Right kidney (tissue), 9 donors: ENCODE data around the gene TXNL1.
"Not testable (repeated sequence)": the region's sequence is repeated elsewhere in the genome, so short reads cannot be mapped to it uniquely, and the experiment has no call there.

ENCODE experiments used
- DNase-seq: peaks from one replicate; pipeline ENCODE4 v3.0.0-alpha.2; 2016
- long read RNA-seq, 8 donors: transcript quantifications; one replicate each; lab custom pipeline, GENCODE V29; 2026

TXNL1 gene
- long read RNA-seq, donor 1, full-length matches to known transcripts, result 47 of 82 reads
- long read RNA-seq, donor 1, partial matches to known transcripts, result 35 of 82 reads
- long read RNA-seq, donor 1, other reads (novel, unspliced or antisense), result 0 of 82 reads
- long read RNA-seq, donor 2, full-length matches to known transcripts, result 33 of 57 reads
- long read RNA-seq, donor 2, partial matches to known transcripts, result 24 of 57 reads
- long read RNA-seq, donor 2, other reads (novel, unspliced or antisense), result 0 of 57 reads
- long read RNA-seq, donor 3, full-length matches to known transcripts, result 16 of 30 reads
- long read RNA-seq, donor 3, partial matches to known transcripts, result 14 of 30 reads
- long read RNA-seq, donor 3, other reads (novel, unspliced or antisense), result 0 of 30 reads
- long read RNA-seq, donor 4, full-length matches to known transcripts, result 46 of 66 reads
- long read RNA-seq, donor 4, partial matches to known transcripts, result 20 of 66 reads
- long read RNA-seq, donor 4, other reads (novel, unspliced or antisense), result 0 of 66 reads
- long read RNA-seq, donor 5, full-length matches to known transcripts, result 46 of 58 reads
- long read RNA-seq, donor 5, partial matches to known transcripts, result 12 of 58 reads
- long read RNA-seq, donor 5, other reads (novel, unspliced or antisense), result 0 of 58 reads
- long read RNA-seq, donor 6, full-length matches to known transcripts, result 46 of 77 reads
- long read RNA-seq, donor 6, partial matches to known transcripts, result 31 of 77 reads
- long read RNA-seq, donor 6, other reads (novel, unspliced or antisense), result 0 of 77 reads
- long read RNA-seq, donor 7, result 0 reads
- long read RNA-seq, donor 8, full-length matches to known transcripts, result 44 of 65 reads
- long read RNA-seq, donor 8, partial matches to known transcripts, result 21 of 65 reads
- long read RNA-seq, donor 8, other reads (novel, unspliced or antisense), result 0 of 65 reads

DNA sequence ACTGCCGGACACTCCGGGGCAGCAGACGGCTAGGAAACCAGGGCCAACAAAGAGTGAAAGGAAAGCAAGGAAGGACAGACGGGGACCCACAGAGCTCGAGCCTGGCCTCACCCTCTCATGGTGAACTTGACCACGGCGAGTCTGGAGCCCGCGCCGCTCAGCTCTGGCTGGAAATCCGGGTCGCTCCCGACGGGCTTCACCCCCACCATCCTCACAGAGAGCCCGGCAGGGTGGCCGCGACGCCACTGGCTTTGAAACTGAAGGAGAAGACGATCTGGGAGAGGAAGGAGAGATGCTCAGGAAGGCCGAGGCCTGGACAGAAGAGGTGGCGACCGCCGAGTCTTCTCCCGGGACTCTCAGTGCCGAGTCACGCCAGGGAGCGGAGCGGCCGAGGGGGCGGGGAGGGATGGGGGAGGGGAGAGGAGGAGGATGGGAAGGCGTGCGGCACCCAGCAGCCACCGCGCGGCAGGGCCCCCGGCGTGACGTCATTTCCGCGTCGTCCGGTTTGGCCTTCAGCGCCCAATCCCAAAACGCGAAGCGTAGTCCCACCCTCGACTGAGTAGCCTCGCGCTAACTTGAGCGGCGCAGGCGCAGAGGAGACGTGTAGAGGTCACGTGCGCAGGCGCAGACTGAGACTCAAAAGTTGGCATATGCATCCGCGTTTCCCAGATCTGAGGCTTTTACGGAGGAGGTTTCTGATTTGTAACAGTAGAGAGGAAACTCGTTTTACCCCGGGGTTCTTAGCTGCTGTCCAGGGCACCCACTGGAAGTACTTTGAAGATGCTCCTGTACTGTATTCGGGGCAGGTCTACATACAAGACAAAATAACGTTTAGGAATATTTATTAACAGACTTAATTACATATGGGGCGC is at the start of gene TXNL1:
Gene TXNL1 (minus strand): TSS at position 361 of the 872 bp plus-strand sequence. CDS start 152 bp downstream, at position 209.
- peak; percentile 92 for DNase-seq

DNA sequence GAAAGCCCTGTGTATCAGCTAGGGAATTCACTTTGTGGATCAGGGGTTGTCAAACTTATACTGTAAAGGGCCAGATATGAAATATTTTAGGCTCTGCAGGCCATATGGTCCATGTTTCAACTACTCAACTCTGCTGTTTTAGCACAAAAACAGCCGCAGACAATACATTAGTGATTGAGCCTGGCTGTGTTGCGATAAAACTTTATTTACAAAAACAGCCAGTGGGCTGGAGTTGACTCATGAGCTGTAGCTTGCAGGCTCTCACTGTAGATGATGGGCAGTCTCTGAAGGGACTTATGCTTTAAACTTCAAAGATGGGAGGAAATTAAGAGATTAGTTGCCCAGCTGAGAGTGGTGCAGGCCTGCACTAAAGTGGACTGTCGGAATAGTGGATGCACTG is 45.9 kb upstream of the TXNL1 start:
- DNase-seq, result no peak

DNA sequence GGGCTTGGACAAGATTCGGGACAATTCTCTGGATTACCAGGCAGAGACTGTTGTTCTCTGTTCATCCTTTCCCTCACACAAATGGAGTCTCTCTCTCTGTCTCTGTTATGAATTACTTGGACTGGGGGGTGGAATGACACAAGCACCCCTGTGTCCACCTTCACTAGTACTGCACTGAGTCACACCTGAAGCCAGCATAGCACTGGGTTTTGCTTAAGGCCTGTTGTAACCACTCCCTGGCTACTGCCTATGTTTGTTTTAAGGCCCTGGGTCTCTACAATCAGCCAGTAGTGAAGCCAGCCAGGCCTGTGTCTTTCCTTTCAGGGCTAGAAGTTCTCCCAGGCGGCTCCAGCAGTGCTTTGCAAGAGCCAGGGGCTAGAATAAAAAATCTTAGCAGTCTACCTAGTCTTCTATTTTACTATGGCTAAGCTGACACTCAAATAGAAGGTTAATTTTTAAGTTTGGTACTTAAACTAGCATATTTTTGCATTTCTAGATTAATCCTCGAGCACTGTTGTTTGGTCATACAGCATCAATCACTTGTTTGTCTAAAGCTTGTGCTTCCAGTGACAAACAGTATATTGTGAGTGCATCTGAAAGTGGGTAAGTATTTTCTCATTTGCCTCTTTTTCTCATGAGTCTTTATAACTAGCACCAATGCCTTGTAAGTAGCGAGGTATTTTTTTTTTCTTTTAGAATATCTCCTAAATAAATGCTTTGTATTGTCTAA is 40.6 kb upstream of the TXNL1 start:
- DNase-seq, result no peak

DNA sequence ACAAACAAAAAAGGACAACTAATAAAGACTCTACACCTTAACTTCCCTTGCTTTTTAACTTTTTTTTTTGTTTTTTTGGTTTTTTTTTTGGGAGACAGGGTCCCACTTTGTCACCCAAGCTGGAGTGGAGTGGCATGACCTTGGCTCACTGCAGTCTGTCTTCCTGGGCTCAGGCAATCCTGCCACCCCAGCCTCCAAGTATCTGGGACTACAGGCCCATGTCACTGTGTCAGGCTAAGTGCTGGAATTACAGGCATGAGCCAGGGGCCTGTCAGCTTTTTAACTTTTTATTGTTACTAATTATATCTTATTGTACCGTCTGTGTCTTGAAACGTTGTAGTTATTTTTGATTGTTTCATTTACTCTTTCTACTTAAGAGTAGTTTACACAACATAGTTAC is 38.2 kb upstream of the TXNL1 start:
- DNase-seq, result no peak

DNA sequence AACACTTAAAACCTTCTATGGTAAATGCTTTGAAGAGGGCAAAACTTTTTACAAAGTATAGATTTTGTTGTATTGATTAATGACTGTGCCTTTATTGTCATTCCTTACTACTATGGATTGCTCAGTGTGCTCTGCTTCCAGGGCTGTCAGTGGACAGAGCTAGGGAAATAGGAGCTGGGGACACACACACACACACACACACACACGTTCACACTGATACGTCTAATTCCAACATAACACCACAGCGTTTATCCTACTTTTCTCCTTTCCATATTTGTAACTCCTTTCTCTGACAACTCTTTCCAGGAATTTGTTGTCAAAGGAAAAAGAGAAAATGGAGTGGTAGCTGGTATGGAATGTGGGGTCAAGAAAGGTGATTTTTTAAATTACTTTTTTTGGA is 34.6 kb upstream of the TXNL1 start:
- DNase-seq, result no peak

DNA sequence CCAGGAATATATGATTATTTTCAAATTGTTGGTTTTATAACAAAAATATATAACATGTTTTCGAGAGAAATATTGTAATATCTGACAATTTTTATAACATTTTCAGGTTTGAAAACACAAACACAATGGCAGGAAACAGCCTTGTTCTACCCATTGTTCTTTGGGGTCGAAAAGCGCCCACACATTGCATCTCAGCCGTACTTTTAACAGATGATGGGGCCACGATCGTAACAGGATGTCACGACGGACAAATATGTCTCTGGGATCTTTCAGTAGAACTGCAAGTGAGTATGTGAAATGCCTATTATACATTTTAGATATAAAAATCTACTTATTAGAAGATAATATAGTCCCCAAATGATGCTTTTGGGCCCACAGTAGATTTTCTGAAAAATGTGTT is 34.0 kb upstream of the TXNL1 start:
- DNase-seq, result no peak

DNA sequence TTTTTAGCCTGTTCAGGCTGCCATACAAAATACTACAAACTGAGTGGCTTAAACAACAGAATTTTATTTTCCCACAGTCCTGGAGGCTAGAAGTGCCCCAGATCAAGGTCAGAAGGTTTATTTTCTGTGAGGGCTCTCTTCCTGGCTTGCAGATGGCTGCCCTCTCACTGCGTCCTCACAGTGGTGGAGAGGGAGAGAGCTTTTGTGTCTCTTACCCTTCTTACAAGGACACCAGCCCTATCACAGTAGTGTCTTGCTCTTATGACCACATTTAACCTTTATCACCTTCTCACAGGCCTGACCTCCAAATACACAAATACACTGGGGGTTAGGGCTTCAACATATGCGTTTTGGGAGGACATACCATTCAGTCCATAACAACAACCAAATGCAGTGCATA is 24.5 kb upstream of the TXNL1 start:
- DNase-seq, result no peak

DNA sequence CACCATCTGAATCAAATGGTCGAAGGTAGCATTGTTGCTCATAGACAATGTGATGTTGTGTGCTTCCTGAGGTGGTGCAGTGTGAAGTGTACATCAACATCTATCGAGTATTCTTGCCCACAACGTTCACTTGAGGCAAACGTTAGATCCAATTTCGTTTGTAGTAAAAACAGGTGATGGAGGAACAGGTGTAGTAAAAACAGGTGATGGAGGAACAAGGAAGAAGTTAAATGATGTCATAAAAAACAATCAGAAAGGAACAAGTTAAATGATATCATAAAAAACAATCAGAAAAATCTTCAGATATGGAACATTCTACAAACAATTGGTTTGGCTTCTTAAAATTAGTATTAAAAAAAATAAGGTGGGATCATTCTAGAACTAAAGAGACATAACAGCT is 24.1 kb upstream of the TXNL1 start:
- DNase-seq, result no peak

DNA sequence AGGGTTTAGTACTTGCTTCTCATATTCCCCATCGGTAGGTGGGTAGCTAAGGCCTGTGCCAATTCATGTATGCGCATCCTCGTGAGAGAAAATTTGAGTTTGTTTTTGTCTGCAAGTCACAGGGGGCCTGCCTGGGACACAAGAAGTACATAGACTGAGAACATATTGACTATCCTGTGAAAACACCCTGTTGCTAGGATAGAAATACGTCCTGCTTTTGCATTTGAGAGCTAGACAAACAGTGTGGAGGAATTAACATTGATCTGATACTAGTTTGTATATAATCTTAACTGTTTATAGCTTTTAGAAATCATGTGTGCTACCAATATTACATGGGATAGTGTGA is 23.6 kb upstream of the TXNL1 start:
- DNase-seq, result no peak

DNA sequence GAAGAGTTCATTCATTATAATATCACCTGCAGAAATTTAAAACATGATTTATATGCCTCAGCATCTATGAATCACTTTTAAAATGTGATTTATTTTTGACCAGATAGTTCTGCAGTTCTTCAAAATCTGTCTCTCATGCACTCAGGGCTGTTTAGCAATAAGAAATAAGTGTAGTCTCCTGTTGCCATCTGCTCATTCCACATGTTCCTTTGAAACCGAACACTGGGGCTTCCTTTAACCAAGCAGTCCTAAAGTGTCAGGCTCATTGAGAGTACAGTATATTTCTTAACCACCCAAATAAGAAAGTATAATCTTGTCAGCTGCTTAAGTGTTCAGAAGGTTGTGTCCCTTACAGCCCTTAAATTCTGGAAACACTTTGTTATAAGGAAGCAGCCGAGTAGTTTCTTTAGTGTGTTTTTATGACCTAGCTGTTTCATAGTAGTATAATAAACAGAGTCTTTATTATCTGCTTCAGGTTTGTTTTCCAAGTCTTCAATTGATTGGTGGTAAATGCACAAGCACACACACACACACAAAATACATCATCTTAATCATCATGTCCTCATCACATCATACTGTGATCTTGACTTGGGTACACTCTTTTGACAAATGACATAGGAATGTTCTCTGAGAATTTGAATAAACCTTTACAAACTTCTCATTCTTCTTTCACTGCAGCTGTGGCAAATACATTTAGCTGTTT is 23.1 kb upstream of the TXNL1 start:
- DNase-seq, result no peak

DNA sequence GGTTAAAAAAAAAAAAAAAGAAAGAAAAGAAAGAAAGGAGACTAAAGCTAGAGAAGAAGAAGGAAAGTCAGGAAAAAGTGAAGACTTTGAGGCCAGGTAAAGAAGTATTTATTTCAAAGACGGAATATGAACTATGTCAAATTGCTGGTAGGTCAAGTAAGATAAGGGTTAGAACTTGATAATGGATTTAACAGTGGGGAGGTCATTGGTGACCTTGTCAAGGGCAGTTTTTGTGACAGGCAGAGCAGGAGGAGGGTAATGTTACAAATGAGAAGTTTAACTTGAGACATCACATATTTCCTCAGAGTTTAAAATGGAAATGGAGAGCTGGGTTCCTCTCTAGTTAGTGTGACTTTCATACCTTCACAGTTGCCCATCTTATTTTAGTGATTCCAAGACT is 22.3 kb upstream of the TXNL1 start:
- no peak for DNase-seq

DNA sequence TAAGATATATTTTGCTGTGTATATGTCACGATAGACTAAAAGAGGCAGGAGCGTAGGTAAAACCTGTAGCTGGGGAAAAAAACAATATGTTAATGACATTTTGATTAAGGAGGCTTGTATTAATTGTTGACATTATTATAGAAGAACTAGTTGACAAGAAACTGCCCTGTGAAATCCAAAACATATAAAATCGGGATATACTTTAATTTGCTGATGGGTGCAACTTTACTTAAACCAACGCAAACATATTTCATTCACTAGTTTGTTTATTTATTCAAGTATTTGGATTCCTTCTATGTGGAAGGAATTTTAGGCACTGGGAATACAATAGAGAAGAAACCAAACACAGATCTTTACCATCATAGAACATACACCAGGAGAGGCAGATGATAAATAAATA is 20.7 kb upstream of the TXNL1 start:
- no peak for DNase-seq

DNA sequence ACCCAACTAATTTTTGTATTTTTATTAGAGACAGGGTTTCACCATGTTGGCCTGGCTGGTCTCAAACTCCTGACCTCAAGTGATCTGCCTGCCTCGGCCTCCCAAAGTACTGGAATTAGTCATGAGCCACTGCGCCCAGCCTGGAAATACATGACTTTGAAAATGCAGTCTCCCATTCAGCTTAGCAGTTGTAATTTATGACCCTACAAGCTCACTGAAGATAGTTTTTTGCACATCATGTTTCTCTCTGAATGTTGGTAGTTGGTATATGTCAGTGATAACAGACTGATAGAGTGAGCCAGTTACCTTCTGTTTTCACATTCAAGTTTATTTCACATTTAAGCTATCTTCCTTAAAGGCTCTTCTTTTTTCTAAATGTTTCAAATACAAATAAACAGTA is 19.9 kb upstream of the TXNL1 start:
- no peak for DNase-seq

DNA sequence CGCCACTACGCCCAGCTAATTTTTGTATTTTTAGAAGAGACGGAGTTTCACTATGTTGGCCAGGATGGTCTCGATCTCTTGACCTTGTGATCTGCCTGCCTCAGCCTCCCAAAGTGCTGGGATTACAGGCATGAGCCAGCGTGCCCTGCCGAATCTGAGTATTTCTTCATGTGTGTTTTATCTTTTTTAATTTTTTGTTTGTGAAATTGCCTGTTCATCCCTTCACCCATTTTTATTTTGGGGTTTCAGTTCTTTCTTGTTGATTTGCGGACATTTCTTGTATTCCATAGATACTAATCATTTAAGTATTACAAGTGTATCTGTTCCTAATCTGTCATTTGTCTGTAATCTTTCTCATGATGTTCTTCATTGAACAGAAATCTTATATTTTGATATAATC is 15.9 kb upstream of the TXNL1 start:
- DNase-seq, result not testable (repeated sequence)

DNA sequence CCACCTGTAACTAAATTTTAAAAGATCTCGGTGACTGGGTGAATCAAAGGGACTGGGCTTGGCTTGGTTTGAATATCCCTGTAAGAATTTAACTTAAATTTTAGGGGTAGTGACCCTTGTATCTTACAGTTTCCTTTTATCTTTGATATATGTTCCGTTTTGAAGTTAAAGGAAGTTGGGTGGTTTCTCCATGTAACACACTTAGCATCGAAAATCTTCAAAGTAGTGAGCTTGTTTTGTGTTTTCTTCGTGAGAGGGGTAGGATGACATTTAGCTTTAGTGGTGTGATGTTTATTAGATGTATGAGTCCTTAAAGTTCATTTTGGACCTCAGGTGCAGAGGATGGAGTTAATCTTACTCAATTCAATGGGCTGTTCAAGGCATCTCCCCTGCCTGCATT is 14.4 kb upstream of the TXNL1 start:
- DNase-seq, result no peak

DNA sequence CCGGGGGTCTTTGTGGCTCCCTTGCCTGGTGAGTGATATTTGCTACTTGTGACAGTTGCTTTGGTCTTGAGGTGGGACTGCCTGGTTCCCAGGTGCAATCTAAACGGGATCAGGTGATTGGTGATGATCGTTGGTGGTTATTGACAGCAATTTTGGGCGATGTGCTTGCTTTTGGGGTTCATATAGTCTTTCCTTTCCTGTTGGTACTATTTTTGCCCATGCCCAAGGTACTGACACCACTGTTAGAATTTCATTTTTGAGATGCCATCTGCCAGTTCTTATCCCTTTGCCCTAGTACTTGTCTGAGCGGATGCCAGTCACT is 13.3 kb upstream of the TXNL1 start:
- no peak for DNase-seq

DNA sequence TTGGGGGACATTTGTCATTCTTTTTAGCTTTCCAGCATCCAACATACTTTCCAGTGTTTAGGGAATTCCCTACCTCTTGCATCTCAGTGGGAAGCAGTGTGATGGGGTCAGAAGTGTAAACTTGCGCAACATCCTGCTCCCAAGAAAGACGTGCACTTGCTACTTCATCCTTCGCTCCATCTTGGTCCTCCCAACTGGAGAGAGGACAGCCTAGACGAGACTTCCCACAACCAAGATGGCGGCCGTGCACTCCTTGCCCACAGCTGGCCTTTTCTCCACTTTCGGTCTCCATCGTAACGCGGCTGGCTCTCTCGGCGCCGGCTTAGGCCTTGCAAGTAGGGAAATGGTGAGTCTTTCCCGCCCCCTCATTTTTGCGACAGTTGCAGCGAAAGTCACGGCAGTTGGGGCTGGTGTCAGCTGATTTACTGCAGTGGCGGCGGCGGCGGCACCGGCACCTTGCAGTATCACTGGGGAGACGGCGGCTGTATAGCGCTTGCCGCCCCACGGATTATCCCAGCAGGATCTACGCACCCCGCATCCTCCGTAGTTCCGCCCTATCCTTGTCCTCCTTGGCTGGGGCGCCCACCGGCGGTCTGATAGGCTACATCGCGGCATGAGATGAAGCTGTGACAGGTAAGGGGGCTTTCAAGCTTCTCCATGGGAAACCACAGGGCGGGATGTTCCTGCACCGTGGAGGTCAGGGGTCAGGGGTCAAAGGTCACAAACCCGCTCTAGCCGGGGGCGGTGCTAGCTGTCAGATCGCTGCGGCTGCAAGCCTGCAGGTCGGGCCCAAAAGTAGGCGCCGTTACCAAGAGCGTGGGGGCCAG is 12.8 kb upstream of the TXNL1 start, which contains the start of gene WDR7:
Gene WDR7 (plus strand): TSS at position 416 of the 827 bp plus-strand sequence. CDS start 21,157 bp downstream, outside the sequence.
- DNase-seq, result peak; percentile 88

DNA sequence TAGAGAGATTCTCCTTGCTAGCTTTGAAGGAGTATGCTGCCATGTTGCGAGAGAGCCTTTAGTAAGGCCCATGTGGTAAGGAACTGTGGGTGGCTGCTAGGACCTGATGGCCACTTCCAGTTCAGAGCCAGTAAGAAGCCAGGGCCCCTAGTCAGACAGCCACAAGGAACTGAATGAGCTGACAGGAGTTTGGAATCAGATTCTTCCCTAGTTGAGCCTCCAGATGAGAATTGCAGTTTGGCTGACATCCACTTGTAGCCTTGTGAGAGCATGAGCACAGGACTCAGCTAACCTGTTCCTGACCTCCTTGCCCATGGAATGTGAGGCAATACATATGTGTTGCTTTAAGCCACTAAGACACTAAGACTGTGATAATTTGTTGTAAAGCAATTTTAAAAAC is 11.6 kb upstream of the TXNL1 start:
- no peak for DNase-seq

DNA sequence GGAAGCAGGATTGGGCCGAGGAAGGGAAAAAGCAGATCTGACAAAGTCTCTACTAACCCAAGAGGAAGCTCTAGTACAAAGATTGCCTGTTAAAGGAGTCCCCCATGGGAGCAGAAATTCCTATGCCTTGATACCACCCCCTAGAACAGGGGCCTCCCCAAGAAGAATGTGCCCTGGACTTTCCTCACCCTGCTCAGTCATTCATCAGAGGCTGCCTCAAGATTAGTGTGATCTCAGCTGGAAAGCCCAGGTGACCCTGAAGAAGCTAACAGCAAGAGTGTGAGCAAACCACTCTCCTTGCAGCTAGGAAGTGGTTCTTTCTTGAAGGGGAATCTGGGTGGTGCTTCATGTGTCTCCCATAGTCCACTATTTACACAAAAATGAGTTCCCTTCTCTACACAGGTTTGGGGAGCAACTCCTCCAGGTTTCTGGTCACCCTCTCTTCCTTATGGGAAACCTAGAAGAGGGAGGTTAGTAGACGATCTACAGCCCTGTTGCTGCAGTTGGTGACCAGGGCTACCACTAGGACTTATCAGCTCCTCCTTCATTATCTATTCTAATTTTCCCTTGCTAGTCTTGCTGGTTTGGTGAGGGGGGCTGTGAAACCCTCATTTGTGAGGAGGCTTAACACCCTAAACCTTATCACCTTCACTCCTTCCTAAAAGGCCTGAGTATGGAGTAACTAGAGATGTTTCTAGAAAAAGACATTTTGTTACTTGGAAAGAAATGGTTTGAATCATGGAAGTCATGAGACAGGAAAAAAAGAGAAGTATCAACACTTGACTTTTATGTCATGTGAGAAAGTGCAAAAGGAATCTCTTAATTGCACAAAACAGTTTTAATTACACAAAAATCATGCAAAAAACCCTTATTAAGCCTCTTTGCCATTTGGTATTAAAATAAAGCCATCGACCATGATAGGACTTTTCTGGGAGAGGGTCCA is 9.8 kb upstream of the TXNL1 start:
- DNase-seq, result no peak
